ENCODE data around the gene NPM3. TPM values are rescaled to one million over a fixed set of nuclear protein-coding genes. Genes with fewer than 3 reads are reported as not detected.

Gene NPM3
- total RNA-seq, 3 donors from 2014 or later, result 14.4 to 27.4 (median 15.3) TPM

- intact Hi-C loops (cut with DNase I, micrococcal nuclease), result no loop called here
- H3K9me3 ChIP-seq, result no peaks in the 10 kb centered on the region
- no peak for TF ChIP-seq CTCF (IDR thresholded peaks at IDR 0.05)
- no peak overlapping the region for H3K4me3 ChIP-seq
- H3K4me1 ChIP-seq (ENCODE audit: low read depth), result peaks cover 14% of the 10 kb centered on the region
- no peaks in the 10 kb centered on the region for H3K36me3 ChIP-seq (ENCODE audit: low read depth)
- ATAC-seq (peak; percentile 12), DNase-seq (peak; percentile 77 to 87 (median 82))
Observed at GRCh38 chr10:101829561-101830315, 46.5 kb upstream of the NPM3 start.

- no peak overlapping the region for H3K4me3 ChIP-seq
- intact Hi-C loops (cut with DNase I, micrococcal nuclease), result no loop called here
- no peaks in the 10 kb centered on the region for H3K36me3 ChIP-seq (ENCODE audit: low read depth)
- peaks cover 14% of the 10 kb centered on the region for H3K4me1 ChIP-seq (ENCODE audit: low read depth)
- TF ChIP-seq CTCF (IDR thresholded peaks at IDR 0.05), result no peak
- no peak for ATAC-seq
- peak; percentile 39 to 71 (median 62) for DNase-seq
- H3K9me3 ChIP-seq, result no peaks in the 10 kb centered on the region
Observed at GRCh38 chr10:101828766-101829551, 45.7 kb upstream of the NPM3 start.

GRCh38 chr10:101827919-101828600 is 44.8 kb upstream of the NPM3 start:
- intact Hi-C loops (cut with DNase I, micrococcal nuclease), result no loop called here
- Histone ChIP-seq H3K36me3 (ENCODE audit: low read depth) (no peaks in the 10 kb centered on the region), H3K4me3 (no peak overlapping the region), H3K4me1 (ENCODE audit: low read depth) (peaks cover 14% of the 10 kb centered on the region), H3K9me3 (no peaks in the 10 kb centered on the region)
- TF ChIP-seq CTCF (IDR thresholded peaks at IDR 0.05), result no peak
- DNase-seq (no peak), ATAC-seq (no peak)

GRCh38 chr10:101826852-101827434 is 43.7 kb upstream of the NPM3 start:
- DNase-seq, result no peak
- Histone ChIP-seq H3K4me3 (no peak overlapping the region), H3K9me3 (no peaks in the 10 kb centered on the region), H3K4me1 (ENCODE audit: low read depth) (peaks cover 14% of the 10 kb centered on the region), H3K36me3 (ENCODE audit: low read depth) (no peaks in the 10 kb centered on the region)
- ATAC-seq, result no peak
- no peak for TF ChIP-seq CTCF (IDR thresholded peaks at IDR 0.05)
- intact Hi-C loops (cut with DNase I, micrococcal nuclease), result no loop called here

GRCh38 chr10:101824736-101825135 is 41.5 kb upstream of the NPM3 start:
- ATAC-seq (no peak), DNase-seq (no peak)
- H3K9me3 ChIP-seq, result no peaks in the 10 kb centered on the region
- no peak overlapping the region for H3K4me3 ChIP-seq
- TF ChIP-seq CTCF (IDR thresholded peaks at IDR 0.05), result no peak
- peaks cover 6% of the 10 kb centered on the region for H3K4me1 ChIP-seq (ENCODE audit: low read depth)
- intact Hi-C loops (cut with DNase I, micrococcal nuclease), result no loop called here
- H3K36me3 ChIP-seq (ENCODE audit: low read depth), result no peaks in the 10 kb centered on the region
